ENCODE data around the gene SPRY1. TPM values are rescaled to one million over a fixed set of nuclear protein-coding genes. Genes with fewer than 3 reads are reported as not detected.

SPRY1 gene, protein sequence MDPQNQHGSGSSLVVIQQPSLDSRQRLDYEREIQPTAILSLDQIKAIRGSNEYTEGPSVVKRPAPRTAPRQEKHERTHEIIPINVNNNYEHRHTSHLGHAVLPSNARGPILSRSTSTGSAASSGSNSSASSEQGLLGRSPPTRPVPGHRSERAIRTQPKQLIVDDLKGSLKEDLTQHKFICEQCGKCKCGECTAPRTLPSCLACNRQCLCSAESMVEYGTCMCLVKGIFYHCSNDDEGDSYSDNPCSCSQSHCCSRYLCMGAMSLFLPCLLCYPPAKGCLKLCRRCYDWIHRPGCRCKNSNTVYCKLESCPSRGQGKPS
- total RNA-seq, result 9.3 and 9.5 TPM in 2 replicates

DNA sequence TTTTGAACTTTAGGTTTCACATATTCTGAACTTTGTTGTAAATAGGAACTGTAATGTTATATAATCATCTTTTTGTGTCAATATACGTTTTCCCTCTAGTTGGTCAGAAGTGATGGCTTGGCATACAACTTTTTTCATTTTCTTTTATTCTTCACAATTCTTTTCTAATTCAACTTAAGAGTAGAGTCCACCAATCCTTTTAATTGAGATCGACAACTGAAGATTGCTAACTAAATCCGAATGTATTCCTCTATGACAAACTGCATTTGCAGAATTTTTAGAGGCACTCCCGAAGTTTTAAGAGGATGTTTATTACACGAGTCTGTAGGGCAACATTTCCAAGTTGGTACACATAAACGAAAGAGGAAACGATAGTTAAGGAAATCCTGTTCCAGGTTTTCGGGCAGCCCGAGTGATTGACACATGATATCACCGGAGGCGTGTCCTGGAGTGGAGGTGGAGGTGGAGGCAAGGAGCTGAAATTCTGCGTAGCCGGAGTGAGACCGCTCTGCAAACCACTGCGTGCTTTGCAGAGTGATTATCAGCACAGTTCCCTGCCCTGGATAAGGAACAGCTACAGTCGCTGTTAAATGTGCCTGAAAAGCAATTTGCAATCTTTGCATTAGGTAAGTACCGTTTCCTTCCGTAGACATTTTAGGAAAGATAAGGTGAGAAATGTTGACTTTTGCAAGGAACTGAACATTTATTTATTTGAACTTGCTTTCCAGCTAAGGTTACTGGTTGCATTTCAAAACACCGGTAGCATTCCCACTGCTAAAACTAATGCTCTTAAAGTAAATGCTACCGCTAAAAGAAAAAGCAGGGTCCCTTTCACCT lies at the start of gene SPRY1:
Gene SPRY1, plus strand, starts transcription at position 489 of the 837 bp plus-strand sequence. CDS start 4,797 bp downstream, outside the sequence.
- intact Hi-C loops (cut with micrococcal nuclease), result loop anchor here (1.0 to 10.0 kb wide), 8 partner anchors 17 to 1572 kb away; partner anchors contain the start of genes BBS12, CCNA2 and NUDT6

DNA sequence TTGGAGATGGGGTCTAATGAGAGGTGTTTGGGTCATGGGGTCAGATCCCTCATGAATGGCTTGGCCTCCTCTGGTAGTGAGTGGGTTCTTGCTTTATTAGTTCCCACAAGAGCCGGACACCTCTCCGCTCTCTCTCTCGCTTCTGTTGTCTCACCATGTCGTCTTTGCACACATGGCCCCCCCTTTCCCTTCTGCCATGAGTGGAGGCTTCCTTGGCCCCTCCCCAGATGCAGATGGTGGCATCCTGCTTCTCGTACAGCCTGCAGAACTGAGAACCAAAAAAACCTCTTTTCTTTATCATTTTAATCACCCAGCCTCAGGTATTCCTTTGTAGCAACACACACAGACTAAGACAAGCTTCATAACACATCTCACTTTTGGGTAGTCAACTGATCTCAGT lies 49.6 kb upstream of the SPRY1 start:
- intact Hi-C loops (cut with micrococcal nuclease), result loop anchor here (10.0 kb wide), 1 partner anchor 62 kb away; no protein-coding TSS in a partner anchor

DNA sequence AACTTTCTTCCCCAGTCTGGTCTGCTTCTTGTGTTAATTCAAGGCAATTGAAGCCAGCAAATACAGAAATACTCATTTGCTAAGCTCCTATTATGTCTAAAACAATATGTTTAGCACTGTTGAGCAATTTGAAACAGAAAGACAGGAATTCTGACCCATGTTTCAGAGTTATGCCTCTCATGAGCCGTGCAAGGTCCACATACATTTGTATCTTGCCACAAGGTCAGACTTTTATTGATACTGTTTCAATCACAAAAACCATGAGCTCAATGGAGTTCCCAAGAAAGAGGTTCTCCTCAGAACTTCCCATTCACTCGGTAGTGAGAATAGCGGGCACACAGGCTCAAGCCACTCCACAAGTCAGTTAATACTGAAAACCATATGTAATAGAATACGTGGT lies 47.6 kb upstream of the SPRY1 start:
- intact Hi-C loops (cut with micrococcal nuclease), result loop anchor here (10.0 kb wide), 1 partner anchor 64 kb away; no protein-coding TSS in a partner anchor

DNA sequence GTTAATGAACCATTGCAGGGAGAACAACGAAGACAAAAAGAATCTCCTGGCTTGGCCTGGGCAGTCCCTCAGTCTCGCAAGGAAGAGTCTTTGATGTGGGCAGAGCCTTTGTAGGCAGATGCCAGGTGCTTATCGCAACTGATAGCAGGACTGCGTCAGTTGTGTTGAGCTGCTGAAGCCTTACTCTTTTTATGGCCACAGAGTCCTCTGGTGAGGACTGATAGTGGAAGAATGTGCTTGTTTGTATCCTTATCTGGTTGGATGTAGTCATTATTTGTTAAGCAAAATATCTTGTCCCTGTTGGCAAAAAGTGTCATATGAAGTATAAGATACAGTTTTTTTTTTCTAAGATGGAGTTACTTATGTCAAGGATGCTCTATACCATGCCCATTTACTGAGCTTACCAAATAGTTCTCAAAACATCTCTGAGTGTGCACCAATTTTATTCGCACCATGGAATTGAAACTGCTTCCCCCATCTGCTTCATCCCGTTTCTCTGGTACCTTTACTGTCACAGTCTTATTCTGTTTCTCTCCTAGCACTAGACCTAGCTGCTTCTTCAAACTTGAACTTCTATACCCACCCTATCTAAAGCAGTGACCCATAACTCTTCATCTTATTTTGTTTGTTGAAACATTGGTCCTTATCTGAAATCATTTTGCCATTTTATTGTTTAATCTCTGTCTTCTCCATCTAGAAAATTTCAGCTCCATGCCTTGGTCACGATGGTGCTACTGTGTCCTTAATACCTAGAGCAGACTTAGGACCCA lies 47.0 kb upstream of the SPRY1 start:
- intact Hi-C loops (cut with micrococcal nuclease), result loop anchor here (10.0 kb wide), 1 partner anchor 65 kb away; no protein-coding TSS in a partner anchor

DNA sequence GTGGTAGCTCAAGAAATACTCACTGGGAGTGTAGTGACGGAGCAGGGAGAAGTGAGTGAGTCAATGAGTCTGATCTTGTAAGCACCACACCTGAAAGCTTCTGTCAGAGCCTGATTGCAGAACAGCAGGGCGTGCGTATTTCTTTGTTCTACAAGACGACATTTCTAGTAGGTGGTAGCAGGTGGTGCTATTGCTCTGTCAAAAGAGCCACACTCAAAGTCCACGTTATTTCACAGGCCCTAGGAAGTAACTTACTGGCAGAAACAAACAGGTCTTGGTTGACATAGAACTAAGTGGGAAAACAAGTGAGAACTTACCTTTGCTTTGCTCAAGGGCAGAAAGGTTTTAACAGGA lies 46.4 kb upstream of the SPRY1 start:
- intact Hi-C loops (cut with micrococcal nuclease), result no loop called here

DNA sequence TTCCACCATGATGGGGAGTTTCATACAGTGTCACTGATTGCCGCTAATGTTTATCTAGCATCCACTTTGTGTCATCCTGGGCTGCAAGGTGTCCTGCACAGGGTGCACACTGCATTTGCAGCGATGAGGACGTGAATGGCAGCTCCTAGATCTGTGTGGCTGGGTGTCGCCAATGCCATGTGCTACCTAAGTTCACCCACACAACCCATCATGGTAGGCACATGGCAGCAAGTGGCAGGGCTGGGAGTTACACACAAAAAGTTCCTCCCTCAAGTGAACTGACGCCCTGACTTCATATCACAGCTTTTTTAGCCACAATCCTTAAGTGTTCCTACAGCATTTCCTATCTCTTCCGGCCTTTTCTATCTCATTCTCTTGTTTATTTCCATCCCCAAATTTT lies 45.9 kb upstream of the SPRY1 start:
- intact Hi-C loops (cut with micrococcal nuclease), result no loop called here

DNA sequence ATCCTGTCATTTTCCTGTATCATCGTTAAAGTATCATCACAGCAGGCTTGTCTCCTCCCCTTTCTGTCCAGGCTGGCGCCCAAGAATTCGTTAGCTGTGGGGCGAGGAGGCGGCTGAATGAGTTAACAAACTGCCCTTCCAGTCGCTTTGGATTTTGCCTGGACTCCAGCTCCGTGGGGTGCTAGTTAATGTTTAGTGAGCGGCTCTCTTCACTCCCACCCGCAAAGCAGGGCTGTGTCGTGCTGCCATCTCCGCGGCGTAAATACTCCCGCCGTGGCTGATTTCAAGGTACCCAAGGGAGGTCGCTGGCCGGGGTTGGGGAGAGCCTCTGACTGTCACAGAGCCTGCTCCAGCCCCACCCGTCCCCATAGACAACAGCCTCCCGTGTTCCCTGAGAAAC lies 44.9 kb upstream of the SPRY1 start:
- intact Hi-C loops (cut with micrococcal nuclease), result no loop called here

DNA sequence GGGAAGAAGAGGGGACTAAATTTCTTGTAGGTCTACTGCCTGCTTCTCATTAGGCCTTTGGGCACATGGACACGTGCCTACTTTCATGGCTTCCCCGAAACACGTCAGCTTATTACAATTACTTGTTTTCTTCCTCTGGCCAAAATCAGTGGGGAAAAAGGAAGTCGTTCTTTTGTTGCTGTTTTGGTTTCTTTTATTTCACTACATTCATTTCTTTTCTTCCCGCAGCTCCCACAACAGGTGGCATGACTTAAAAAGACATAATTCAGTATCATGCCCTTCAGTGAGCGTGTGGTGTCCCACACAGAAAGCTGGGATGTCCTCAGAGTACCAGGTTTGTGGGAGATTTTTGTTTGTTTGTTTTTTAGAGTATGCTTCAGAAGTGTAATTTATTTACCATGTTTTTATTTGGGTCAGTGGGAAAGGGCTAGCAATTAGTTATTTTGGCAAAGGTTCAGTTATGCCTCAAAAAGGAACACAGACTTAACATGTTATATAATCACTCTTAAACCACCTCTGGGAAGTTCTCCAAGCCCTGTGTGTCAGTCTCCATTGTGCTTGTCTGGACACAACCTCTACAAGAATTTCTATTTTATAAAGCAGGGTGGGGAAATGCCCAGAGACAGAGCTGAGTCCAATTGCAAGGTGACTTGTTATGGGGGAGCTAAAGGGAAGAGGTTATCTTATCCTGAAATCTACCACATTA lies 44.2 kb upstream of the SPRY1 start:
- intact Hi-C loops (cut with micrococcal nuclease), result no loop called here

DNA sequence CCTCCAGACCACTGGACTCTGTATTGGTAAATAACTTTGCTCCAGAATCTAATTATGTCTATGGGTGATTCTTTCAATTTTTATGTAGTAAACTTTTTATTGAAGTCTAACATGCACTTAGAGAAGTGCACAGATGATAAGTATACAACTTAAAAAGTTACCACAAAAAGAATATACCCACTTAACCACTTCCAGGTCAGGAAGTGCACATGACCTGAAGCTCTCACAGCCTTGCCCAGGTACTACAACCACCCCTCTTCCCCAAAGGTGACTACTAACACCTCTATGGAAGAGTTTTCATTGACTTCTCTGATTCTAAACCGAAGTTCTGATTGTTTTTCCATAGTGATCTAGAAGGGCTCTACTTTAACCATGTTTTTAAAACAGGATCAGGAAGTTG lies 43.6 kb upstream of the SPRY1 start:
- intact Hi-C loops (cut with micrococcal nuclease), result no loop called here

DNA sequence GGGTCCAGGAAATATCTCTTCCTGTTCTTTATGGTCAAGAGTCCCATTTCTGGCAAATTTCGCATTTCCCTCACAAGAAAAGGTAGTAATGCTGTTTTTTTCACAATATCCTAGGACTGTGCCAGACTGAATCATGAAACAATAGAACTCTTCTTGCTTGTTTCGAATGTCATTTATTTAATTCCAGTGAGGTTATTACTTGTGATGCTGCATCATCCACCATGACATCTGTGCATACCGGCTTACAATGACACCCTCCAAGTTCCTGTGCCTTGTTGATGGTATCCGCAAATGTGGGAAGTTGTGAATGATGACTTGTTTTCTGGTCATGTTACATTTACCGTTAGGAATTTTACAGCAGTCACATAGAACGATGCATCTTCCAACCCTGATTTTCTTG lies 42.9 kb upstream of the SPRY1 start:
- intact Hi-C loops (cut with micrococcal nuclease), result no loop called here

DNA sequence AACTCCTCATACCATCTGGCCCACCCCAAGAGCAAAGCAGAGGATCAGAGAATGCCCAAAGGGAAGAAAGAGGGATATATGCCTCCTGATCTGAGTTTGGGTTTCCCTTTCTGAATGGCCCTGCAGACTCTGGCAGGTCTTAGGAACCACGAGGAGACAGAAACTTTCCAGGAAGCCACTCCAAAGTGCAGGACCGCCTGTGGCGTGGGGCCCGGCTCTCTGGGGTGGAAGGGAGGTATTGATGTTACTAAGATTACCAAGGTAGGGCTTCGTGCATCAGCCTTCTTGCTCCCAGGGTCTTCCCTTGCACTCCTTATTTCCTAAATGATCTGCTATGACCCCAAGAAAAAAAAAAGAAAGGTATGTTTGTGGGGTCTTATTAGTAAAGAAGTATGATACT lies 41.9 kb upstream of the SPRY1 start:
- intact Hi-C loops (cut with micrococcal nuclease), result no loop called here

DNA sequence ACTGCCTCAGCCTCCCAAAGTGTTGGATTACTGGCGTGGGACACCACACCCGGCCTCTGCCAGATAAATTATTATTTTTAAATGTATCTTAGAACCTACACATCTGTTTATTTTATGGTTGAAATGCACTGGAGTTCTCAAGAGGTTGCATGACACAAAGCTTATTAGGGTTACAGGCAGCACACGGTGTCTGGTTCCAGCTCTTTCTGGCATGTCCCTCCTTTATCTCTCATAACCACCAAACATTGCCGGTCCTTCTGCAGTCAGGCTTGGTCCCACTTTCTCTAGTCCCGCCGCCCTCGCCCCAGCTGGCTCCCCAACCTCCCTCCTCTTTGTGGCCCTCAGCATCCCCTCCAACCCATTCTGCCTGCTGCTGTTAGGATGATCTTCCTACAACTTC lies 39.7 kb upstream of the SPRY1 start:
- intact Hi-C loops (cut with micrococcal nuclease), result no loop called here

DNA sequence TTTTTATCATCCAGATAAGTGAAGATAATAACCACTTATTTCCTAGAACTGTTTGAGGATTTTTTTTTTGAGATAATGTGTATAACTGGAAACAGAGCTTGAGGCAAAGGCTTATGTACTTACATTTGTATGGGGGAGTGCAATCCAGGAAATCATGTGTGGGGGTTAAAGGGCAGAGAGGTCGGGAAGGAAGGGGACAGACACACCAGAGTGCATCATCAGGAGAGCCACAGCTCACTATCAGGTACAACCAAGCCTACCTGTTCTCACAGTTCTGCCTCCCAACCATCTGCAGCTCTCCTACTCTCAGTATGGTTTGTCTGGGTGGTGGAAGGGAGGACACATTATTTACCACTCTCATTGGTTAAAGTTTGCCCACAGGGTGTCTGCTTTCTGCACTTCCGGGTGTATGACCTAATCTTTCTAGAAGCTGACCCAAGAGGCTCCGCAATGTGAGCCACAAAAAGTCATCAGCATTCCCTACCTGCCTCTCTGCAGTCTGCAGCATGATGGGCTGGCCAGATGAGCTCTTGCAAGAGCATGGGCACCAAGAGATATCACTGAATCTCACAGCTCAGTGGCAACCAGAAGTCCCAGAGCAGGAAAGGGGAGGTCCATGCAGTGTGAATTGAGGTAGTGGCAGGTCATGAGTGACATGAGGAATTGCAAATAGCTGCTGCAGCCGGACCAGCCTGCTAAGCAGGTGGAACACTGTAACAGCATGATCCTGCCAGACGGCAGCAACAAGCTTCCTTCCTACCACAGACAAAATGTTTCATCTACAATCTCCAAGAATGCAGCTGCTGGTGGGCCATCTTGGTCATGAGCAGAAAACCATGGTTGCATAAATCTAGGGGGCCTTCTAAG lies 36.9 kb upstream of the SPRY1 start:
- intact Hi-C loops (cut with micrococcal nuclease), result no loop called here

DNA sequence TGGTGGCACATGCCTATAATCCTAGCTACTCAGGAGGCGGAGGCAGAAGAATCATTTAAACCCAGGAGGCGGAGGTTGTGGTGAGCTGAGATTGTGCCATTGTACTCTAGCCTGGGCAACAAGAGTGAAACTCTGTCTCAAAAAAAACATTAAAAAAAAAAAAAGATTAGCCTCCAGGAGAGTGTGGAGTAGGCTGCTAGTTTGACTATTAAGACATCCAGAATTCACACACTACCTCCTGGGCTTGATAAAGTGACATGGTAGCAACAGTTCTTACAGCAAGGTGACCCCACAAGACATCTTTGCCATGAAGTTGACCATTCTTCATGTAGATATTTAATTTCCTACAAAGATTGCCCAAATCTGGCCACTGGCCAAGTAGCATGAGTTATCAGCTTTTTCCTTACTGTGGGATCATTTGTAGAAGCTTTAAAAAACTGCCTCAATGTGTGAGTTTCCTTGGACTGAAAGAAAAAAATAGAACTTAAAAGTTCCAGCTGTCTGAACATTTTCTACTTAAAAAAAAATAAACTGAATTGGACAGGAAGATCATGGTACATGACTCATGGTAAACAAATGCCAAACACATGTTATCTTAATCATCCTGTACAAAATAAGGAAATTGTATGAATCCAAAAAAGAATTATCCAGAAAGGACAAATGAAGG lies 35.3 kb upstream of the SPRY1 start:
- intact Hi-C loops (cut with micrococcal nuclease), result no loop called here

DNA sequence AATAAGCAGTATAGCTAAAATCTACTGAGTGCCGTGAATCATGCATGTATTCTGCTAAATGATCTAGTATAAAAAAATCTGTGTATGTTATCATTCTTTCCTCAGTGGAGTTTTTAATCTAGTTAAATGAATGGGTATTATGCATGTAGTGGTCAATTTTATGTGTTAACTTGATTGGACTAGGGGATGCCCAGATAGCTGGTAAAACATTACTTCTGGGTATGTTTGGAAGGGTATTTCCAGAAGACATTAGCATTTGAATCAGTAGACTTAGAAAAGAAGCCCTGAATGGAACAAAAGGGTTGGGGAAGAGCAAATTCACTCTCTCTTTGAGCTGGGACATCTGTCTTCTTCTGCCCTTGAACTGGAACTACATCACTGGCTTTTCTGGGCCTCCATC lies 34.5 kb upstream of the SPRY1 start:
- intact Hi-C loops (cut with micrococcal nuclease), result no loop called here

DNA sequence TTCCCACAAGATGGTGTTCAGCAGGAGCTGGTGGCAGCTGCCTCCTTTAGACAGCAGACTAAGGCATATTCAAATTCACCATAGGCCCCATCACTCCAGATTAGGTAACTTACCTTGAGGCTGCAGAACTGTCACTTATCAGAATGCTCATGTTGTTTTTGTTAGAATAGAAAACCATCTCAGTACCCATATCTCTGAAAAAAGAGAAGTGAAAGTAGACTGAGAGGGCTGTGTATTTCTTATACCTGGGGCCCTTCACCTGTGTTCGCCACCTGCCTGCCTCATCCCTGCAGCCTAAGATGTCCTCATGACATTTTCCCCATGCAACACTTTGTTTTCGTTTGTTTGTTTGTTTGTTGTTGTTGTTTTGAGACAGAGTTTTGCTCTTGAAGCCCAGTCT lies 32.9 kb upstream of the SPRY1 start:
- intact Hi-C loops (cut with micrococcal nuclease), result no loop called here

DNA sequence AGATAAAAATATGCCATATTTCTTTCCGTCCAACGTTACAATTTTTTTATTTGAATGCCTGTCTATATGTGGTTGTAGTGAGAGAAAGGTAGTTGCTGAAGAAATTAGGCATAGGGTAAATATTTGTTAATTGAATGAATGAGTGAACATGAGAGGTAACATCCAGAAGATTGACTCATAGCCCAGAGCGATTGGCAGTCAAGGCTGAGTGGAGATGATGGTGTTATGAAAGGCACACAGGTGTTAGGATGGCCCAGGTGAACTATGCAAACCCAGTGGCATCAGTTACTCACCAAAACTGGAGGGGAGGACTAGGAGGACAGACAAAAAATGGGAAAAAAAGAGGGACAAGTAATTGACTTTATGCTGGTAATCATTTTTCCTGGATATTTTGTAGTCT lies 31.7 kb upstream of the SPRY1 start:
- intact Hi-C loops (cut with micrococcal nuclease), result no loop called here

DNA sequence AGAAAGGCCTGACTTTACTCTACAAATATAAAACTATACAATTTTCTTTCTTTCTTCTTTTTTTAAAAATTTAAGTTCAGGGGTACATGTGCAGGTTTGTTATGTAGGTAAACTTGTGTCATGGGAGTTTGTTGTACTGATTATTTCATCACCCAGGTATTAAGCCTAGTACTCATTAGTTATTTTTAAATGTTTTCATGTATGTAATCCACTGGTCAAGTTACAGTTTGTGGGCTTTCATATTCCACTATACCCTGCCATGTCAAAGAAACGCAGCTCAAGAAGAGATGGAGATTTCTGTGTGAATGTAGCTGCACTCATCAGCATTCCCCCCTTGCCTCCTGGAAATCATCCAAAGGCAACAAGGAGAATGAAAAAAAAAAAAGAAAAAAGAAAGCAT lies 31.2 kb upstream of the SPRY1 start:
- intact Hi-C loops (cut with micrococcal nuclease), result no loop called here

DNA sequence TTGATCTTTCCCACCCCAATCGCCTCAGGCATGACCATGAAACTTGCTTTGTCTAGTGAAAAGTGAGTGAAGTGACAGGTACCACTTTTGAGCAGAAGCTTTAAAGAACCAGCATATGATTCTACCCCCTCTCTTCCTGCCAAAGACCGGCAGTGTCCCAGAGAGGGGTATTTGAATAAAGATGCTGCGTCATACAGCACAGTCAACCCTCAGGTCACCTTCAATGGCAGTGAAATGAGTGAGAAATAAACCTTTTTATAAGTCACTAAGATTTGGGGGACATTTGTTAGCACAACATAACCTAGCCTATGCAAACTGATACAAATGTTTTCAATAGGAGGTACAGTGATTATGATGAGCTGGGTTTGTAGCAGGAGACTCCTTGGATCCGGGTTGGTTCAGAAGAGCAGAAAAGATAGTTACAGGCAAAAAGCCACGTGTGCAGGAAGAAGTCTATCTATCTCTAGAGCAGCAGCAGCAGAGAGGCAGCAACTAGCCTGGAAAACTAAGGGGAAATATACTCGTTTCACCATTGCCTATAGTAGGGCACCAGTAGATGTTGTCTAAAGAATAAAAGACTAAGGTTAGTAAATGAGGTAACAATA lies 30.3 kb upstream of the SPRY1 start:
- intact Hi-C loops (cut with micrococcal nuclease), result no loop called here
